GM12878 (cell line): ENCODE results near the gene OLFM2. TPM values are rescaled to one million over a fixed set of nuclear protein-coding genes. Genes with fewer than 3 reads are reported as not detected.

Source experiments
- ATAC-seq: fragments of 200-7000 bp; cut with Tn5 transposase; 3 replicates; pipeline ENCODE4 v1.9.1; 2020; ENCODE audit warnings: mild to moderate bottlenecking, moderate library complexity
- BruUV-seq: library from RNA; stranded (reverse); fragments of 400-500 nt; replicated peaks from 2 replicates; lab custom pipeline; 2021; lab: Mats Ljungman, UMichigan
- CTCF ChIA-PET: fragments of 300-600 bp; sonication (Branson Sonifier 250); formaldehyde crosslinking; extraction: SDS; loops from one replicate; lab custom pipeline; 2021; ENCODE audit warnings: inconsistent platforms; lab: Yijun Ruan, JAX
- POLR2A ChIA-PET: fragments of 350-600 bp; formaldehyde crosslinking; extraction: SDS; loops from one replicate; lab custom pipeline; 2021; ENCODE audit warnings: inconsistent platforms; lab: Charles Lee
- RAD21 ChIA-PET: fragments of 300-600 bp; sonication (Branson Sonifier 250); formaldehyde crosslinking; loops from one replicate; lab custom pipeline; 2023; ENCODE audit warnings: antibody characterized with exemption; ENCODE audit not compliant: unreplicated experiment; lab: Charles Lee
- SMC1A ChIA-PET: fragments of 300-600 bp; sonication (Branson Sonifier 250); formaldehyde crosslinking; loops from one replicate; lab custom pipeline; 2023; ENCODE audit not compliant: unreplicated experiment, uncharacterized antibody; lab: Charles Lee
- DNase-seq: peaks from one replicate; pipeline ENCODE4 v3.0.0-alpha.2; 2011; ENCODE audit warnings: low read depth, low spot score
- FAIRE-seq: peaks from 3 replicates; lab custom pipeline; 2011; peaks lifted over from hg19 to GRCh38; lab: Jason Lieb, UNC
- H2AFZ ChIP-seq: 2 replicates; pipeline ENCODE4 v1.6.0; 2011; ENCODE audit warnings: low read depth, low read length, control low read depth; ENCODE audit not compliant: control insufficient read depth
- H3K27ac ChIP-seq: 2 replicates; pipeline ENCODE4 v1.5.1; 2011; ENCODE audit warnings: control low read depth; ENCODE audit not compliant: control insufficient read depth, insufficient read depth
- H3K27me3 ChIP-seq, 2 experiments: replicated peaks in 1 of 2; 2 replicates each; pipeline versions ENCODE4 v1.6.0 to v1.6.1; 2011; ENCODE audit warnings: low read length in 1 of 2; ENCODE audit not compliant: control insufficient read depth in 2 of 2, insufficient read depth in 2 of 2
- H3K36me3 ChIP-seq, 2 experiments: 2 replicates each; pipeline ENCODE4 v1.5.1; 2011; ENCODE audit warnings: low read length in 1 of 2; ENCODE audit not compliant: control insufficient read depth in 2 of 2, insufficient read depth in 2 of 2
- H3K4me1 ChIP-seq: 2 replicates; pipeline ENCODE4 v1.6.1; 2011; ENCODE audit warnings: mild to moderate bottlenecking, low read length, moderate library complexity, mixed read lengths; ENCODE audit not compliant: control insufficient read depth, insufficient read depth
- H3K4me2 ChIP-seq: 2 replicates; pipeline ENCODE4 v1.6.0; 2011; ENCODE audit warnings: control low read depth; ENCODE audit not compliant: control insufficient read depth, insufficient read depth
- H3K4me3 ChIP-seq: fragments of 200-600 bp; sonication (generic); 2 replicates; pipeline ENCODE4 v1.5.1; 2016
- H3K79me2 ChIP-seq: 2 replicates; pipeline ENCODE4 v1.6.0; 2011; ENCODE audit warnings: low read length; ENCODE audit not compliant: control insufficient read depth, insufficient read depth
- H3K9ac ChIP-seq: 2 replicates; pipeline ENCODE4 v1.8.0; 2011; ENCODE audit warnings: low read length, control low read depth, mixed read lengths; ENCODE audit not compliant: control insufficient read depth, insufficient read depth
- H3K9me3 ChIP-seq: replicated peaks from 3 replicates; pipeline ENCODE4 v1.5.1; 2011; ENCODE audit warnings: mild to moderate bottlenecking, low read length; ENCODE audit not compliant: control insufficient read depth, insufficient read depth
- H4K20me1 ChIP-seq: 2 replicates; pipeline ENCODE4 v1.6.0; 2011; ENCODE audit not compliant: control insufficient read depth, insufficient read depth
- ATF2 ChIP-seq: IDR thresholded peaks from 2 replicates; pipeline ENCODE4 v1.6.1; 2012; ENCODE audit warnings: low read length, inconsistent platforms
- E2F4 ChIP-seq: IDR thresholded peaks from 2 replicates; pipeline ENCODE4 v1.6.1; 2012; ENCODE audit warnings: low read depth, low read length, improper control_type of control experiment
- ELK1 ChIP-seq: IDR thresholded peaks from 2 replicates; pipeline ENCODE4 v1.6.1; 2012; ENCODE audit warnings: low read depth, low read length, improper control_type of control experiment
- FOS ChIP-seq: IDR thresholded peaks from 3 replicates; pipeline ENCODE4 v1.6.1; 2011; ENCODE audit warnings: borderline replicate concordance; ENCODE audit not compliant: insufficient read length; ENCODE audit errors: extremely low read depth
- HDAC6 ChIP-seq: fragments of 200-600 bp; sonication (generic); IDR thresholded peaks from one replicate; pipeline ENCODE4 v1.8.0; 2017; ENCODE audit warnings: antibody characterized with exemption; ENCODE audit not compliant: unreplicated experiment
- MTA3 ChIP-seq: IDR thresholded peaks from 2 replicates; pipeline ENCODE4 v1.6.1; 2012; ENCODE audit warnings: low read length, inconsistent platforms, borderline replicate concordance
- NFIC ChIP-seq: IDR thresholded peaks from 2 replicates; pipeline ENCODE4 v1.6.1; 2012; ENCODE audit warnings: low read depth, mild to moderate bottlenecking, inconsistent platforms, low read length, moderate library complexity
- PML ChIP-seq: IDR thresholded peaks from 2 replicates; pipeline ENCODE4 v1.6.1; 2012; ENCODE audit warnings: low read length, inconsistent platforms
- POLR2A ChIP-seq: IDR thresholded peaks from 2 replicates; pipeline ENCODE4 v1.6.1; 2011; ENCODE audit warnings: low read depth, mild to moderate bottlenecking, low read length
- RAD51 ChIP-seq: fragments of 450-650 bp; IDR thresholded peaks from 2 replicates; pipeline ENCODE4 v1.6.1; 2016; ENCODE audit warnings: moderate library complexity, mild to moderate bottlenecking, inconsistent platforms
- RBBP5 ChIP-seq: fragments of 200-600 bp; sonication (generic); conservative IDR thresholded peaks from 2 replicates; pipeline ENCODE4 v1.6.1; 2016
- WGBS: methylation state at CpG from one replicate; pipeline ENCODE4 v1.1.6; 2016; ENCODE audit warnings: low lambda C conversion rate; ENCODE audit not compliant: insufficient replicate concordance, insufficient coverage; ENCODE audit errors: missing lambda C conversion rate; 5-methylcytosine and 5-hydroxymethylcytosine counted together
- in situ Hi-C: fragments of 300-500 bp; cut with MboI; formaldehyde crosslinking; loops from 9 replicates; pipeline ENCODE4 v1.14.3; 2018; ENCODE audit warnings: mixed read lengths
- intact Hi-C: fragments of 100-400 bp; cut with micrococcal nuclease; formaldehyde crosslinking; loops from one replicate; pipeline ENCODE4 v1.14.2; 2022; ENCODE audit not compliant: unreplicated experiment
- polyA plus RNA-seq, 11 experiments: library from polyadenylated mRNA; depleted of rRNA in 4 of 11; unstranded in 6 of 11; stranded (reverse) in 5 of 11; fragments of >200 nt; fragmentation: Nextera tagmentation in 4 of 11; fragmentation: Illumina TruSeq in 1 of 11; extraction: Ambion mirVana in 4 of 11; extraction: Trizol in 1 of 11; gene quantifications; 1 replicate in 1 of 11; 2 replicates in 10 of 11; pipeline versions ENCODE4 v1.2.1 to v1.2.3, GENCODE V29; 2011 to 2016; ENCODE audit warnings: inconsistent platforms in 2 of 11, missing spikeins in 2 of 11, low read depth in 1 of 11
- total RNA-seq, 4 experiments: library from RNA; depleted of rRNA in 3 of 4; stranded (reverse); fragments of >200 nt in 3 of 4; fragmentation: Illumina TruSeq in 1 of 4; extraction: Trizol in 1 of 4; gene quantifications; 2 replicates each; pipeline versions ENCODE4 v1.2.1 to v1.2.3, GENCODE V29; 2013 to 2021

The OLFM2 gene
- total and polyA plus RNA-seq, 10 of the 15 experiments (the other 5 are each of a cell fraction or from before 2014, with no cell fraction given), result 0.07 to 3.5 (median 0.27) TPM; not detected in 5

GRCh38 chr19:9883231-9883758 lies 53.0 kb downstream of the OLFM2 start:
- H3K4me1 ChIP-seq, result no peaks in the 10 kb centered on the region
- CTCF ChIA-PET, result interaction anchor here (0.5 kb wide), 1 partner anchor 1551 kb away, joined by 3 read pairs; the partner anchor contains the start of gene ODAD3
- H3K27ac ChIP-seq, result no peak overlapping the region
- H3K9ac ChIP-seq, result no peak overlapping the region
- H3K4me2 ChIP-seq, result no peak overlapping the region
- intact Hi-C loops (no loop called here), in situ Hi-C loops (no loop called here)
- no peak overlapping the region for H2AFZ ChIP-seq
- WGBS, result 50% methylated on average over 10 of the region's 10 CpGs
- H3K79me2 ChIP-seq, result no peaks in the 10 kb centered on the region
- no peak overlapping the region for H3K4me3 ChIP-seq
- H3K36me3 ChIP-seq, result no peaks in the 10 kb centered on the region
- H3K27me3 ChIP-seq, result no peaks in the 10 kb centered on the region; a peak in 1 of 4 replicates
- FAIRE-seq, result no peak
- RAD21 ChIA-PET, result no interaction called here
- SMC1A ChIA-PET, result no interaction called here
- no peaks in the 10 kb centered on the region for H3K9me3 ChIP-seq
- no TSS peak for BruUV-seq
- TF ChIP-seq POLR2A (no peak), FOS (no peak), NFIC (no peak), RBBP5 (no peak), HDAC6 (no peak), E2F4 (no peak), RAD51 (no peak), ELK1 (no peak), ATF2 (no peak), PML (no peak), MTA3 (no peak)
- no peak for DNase-seq
- H4K20me1 ChIP-seq, result no peaks in the 10 kb centered on the region
- POLR2A ChIA-PET, result no interaction called here
- ATAC-seq, result no peak
